Inferior parietal cortex (tissue), 1 donor: Measurements from ENCODE around the gene PSMB10.
"Not testable (repeated sequence)": the region's sequence is repeated elsewhere in the genome, so short reads cannot be mapped to it uniquely, and the experiment has no call there.

Source experiments
- DNase-seq: peaks from one replicate; pipeline ENCODE4 v3.0.0-alpha.2; 2016; ENCODE audit errors: extremely low spot score

Gene PSMB10

DNA sequence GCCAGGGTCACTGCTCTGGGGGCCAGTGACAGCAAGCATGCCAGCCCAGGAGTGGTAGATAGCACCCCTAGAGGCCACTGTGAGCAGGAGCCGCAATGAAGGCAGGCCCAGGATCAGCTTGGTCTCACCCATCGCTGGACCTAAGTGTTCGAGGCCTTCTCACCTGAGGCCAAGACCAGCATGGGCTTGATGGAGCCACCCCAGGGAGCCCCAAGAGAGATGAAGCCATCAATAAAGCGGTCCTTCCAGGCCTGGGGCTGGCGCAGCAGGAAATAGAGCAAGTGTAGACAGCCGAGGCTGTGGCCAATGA lies 5.5 kb upstream of the PSMB10 start:
- no peak for DNase-seq

GRCh38 chr16:67941469-67942199 lies 5.0 kb upstream of the PSMB10 start:
- DNase-seq = no peak

DNA sequence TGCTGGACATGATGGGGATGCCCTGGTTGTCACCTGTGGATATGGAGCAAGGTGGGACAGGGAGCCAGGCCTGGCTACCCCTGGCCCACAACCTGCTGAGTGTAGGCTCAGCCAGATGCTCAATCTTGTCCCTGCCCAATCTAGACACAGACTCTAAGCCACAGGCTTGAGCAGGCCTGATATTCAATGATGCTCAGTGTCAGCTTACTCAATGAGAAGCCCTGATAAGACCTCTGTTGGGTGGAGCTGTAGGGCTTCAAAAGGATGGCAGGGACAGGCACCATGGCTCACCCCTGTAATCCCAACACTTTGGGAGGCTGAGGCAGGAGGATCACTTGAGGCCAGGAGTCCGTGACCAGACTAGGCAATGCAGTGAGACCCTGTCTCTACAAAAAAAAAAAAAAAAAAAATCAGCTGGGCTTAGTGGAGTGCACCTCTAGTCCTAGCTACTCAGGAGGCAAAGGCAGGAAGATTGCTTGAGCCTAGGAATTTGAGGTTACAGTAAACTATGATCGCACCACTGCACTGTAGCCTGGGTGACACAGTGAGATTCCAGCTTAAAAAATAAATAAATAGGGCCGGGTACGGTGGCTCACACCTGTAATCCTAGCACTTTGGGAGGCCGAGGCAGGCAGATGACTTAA lies 3.9 kb upstream of the PSMB10 start:
- no peak for DNase-seq

- DNase-seq = no peak
These were observed 3.1 kb upstream of the PSMB10 start for GRCh38 chr16:67939507-67940445.

- DNase-seq = not testable (repeated sequence)
These were observed 1.1 kb upstream of the PSMB10 start for GRCh38 chr16:67937713-67938112.

DNA sequence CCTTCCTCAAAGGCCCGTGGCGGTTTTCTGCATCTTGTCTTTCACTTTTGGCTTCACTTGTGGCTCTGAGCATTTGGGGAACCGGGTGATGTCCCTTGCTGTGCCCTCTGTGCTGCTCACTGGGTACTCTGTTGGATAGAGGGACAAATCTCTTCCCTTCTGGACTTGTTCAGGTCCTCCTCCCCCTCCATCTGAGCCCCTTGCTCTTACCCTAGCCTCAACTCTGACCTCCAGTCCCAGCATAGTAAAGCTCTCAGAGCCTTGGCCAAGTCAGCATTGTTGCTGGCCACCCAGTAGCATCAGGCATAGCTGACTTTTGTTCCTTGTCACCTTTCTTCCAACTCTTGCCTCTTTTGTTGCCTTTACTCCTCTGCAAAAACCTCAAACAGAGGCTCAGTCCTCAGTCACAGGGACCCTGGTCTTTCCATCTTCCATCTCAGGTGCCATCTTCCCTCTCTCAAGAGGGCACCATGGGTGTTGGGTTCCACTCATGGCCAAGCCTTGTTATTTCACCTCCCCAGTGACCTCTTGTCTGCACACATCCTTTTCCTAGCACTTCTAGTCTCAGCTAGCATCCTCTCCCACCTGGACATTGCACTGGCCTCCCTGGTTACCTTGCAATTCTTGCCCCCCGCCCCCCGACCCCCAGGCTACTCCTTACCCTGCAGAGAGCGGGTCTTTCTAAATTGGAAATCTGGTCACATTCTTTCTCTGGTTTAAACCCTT lies 393 bp upstream of the PSMB10 start:
- DNase-seq = peak; percentile 60

DNA sequence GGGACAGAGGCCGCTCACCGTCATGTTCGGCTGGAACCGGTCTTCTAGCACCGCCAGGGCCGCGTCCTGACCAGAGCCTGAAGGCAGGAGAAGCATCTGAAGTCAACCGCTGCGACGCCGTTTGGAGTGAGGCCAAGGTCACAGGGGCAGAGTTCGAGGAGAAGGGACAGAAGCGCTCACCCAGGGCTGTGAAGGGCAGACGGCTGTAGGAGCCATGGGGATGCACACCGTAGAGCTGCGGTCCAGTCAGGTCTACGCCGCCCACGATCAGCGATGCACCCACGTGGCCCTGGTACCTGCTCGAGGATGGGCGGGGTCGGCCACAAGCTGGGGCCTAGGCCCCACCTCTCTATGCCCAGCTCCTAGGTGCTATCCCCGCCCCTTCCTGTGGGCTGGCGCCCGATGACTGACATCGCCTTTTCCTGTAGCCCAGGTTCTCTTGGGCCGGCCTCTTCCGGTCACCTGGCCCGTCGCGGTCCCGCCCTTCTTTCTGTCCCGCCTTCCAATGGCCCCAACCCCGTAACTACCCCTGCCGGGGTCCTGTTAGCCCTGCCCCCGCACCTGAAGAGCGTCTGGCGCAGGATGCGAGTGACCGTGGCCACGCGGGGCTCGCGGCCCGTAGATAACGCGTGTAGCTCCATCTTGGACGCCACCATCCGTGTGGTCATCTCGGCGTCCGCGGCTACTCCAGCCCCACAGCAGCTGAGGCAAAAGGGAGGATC lies 1.1 kb downstream of the PSMB10 start:
- DNase-seq = peak; percentile 95

GRCh38 chr16:67935101-67935401 lies 1.6 kb downstream of the PSMB10 start:
- DNase-seq = no peak

GRCh38 chr16:67934306-67935100 lies 2.1 kb downstream of the PSMB10 start:
- no peak for DNase-seq

- no peak for DNase-seq
These were observed 2.8 kb downstream of the PSMB10 start for GRCh38 chr16:67933805-67934204.

GRCh38 chr16:67932462-67932840 lies 4.2 kb downstream of the PSMB10 start:
- no peak for DNase-seq

GRCh38 chr16:67931712-67932461 lies 4.8 kb downstream of the PSMB10 start, which contains the start of gene CTRL:
CTRL (minus strand) TSS chr16:67931862; CDS start chr16:67931852, 10 bp downstream.
- DNase-seq = no peak

DNA sequence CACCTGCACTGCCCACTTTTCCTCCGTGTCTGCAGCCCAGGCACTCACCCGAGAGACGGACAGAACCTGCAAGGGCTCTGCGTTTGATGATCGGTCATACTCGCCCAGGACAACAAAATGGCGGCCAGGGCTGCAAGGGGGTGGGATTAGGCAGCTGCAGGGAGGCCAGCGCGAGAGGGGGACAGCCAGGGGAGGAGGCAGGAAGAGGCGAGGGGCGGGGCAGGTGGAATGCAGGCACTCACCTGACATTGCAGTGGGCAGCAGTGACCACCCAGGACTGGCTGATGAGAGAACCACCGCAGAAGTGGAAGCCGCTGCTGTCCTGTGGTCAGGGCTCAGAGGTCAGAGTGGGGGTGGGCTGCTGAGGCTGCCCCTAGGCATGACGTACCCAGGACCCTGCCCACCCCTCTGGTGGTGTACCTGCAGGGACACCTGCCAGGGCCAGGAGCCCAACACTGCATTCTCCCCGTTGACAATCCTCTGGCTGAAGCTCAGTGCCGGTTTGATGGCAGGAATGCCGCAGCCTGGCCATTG lies 5.9 kb downstream of the PSMB10 start:
- no peak for DNase-seq

DNA sequence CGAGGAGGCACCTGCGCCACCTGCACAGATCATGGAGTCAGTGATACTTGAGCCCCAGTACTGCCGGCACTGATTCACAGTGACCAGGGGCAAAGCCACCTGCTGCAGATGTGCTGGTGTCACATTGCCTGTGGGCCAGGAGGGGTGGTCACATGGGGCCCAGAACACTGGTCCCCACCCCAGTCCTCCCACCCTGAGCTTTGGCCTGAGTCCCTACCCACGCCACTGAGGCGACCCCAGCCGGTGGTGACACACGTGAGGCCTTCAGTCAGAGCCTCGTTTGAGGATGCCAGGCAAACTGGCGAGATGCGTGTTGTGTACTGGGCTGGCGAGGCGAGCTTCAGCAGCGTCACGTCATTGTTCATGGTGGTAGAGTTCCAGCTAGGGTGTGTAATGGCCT lies 6.5 kb downstream of the PSMB10 start:
- no peak for DNase-seq

GRCh38 chr16:67928561-67929364 lies 7.9 kb downstream of the PSMB10 start:
- DNase-seq = peak; percentile 81

DNA sequence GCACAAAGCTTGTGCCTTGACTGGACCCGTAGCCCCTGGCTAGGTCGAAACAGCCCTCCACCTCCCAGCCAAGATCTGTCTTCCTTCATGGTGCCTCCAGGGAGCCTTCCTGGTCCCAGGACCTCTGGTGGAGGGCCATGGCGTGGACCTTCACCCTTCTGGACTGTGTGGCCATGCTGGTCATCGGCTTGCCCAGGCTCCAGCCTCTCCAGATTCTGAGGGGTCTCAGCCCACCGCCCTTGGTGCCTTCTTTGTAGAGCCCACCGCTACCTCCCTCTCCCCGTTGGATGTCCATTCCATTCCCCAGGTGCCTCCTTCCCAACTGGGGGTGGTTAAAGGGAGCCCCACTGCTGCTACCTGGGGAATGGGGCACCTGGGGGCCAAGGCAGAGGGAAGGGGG lies 8.5 kb downstream of the PSMB10 start:
- DNase-seq = no peak

GRCh38 chr16:67927131-67927941 lies 9.3 kb downstream of the PSMB10 start:
- no peak for DNase-seq
